Non-pigmented ciliary epithelial cell (primary cell): ENCODE results near the gene LYST.

Experiments
- DNase-seq: peaks from one replicate; pipeline ENCODE4 v3.0.0-alpha.2; 2010; ENCODE audit warnings: low read depth

LYST gene

DNA sequence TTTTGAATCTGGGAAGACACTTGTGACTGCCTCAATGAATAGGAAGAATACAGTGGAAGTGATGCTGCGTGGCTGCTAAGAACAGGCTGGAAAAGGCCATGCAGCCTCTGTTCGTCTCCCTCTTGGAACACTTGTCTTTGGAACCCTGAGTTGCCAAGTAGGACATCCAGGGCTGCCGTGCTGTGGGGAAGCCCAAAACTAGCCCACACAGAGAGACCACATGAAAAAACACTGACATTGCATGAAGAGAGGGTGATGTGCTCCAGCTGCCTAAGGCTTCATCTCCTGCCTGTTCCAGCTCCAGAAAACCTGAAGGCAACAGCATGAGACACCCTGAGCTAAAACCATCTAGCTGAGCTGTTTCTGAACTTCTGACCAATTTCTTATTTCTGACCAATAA lies 156.0 kb downstream of the LYST start:
- no peak for DNase-seq

DNA sequence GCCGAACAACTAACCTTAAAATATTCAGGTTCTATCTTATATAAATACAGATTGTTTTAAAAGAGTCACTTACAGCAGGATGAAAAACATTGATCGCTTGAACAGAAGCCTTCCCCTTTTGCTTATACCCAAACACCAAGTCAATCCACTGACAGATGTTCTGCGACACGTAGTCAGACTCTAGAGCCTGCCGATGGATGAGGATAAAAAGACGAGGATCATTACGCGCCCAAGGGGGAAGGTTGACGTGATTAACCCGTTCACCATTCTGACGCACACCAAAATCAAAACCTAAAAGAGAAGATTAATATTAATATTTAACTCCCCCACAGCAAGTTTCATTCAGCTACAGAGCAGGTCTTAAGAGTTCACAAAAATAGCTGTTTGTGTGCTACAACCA lies 157.7 kb downstream of the LYST start:
- DNase-seq, result no peak

DNA sequence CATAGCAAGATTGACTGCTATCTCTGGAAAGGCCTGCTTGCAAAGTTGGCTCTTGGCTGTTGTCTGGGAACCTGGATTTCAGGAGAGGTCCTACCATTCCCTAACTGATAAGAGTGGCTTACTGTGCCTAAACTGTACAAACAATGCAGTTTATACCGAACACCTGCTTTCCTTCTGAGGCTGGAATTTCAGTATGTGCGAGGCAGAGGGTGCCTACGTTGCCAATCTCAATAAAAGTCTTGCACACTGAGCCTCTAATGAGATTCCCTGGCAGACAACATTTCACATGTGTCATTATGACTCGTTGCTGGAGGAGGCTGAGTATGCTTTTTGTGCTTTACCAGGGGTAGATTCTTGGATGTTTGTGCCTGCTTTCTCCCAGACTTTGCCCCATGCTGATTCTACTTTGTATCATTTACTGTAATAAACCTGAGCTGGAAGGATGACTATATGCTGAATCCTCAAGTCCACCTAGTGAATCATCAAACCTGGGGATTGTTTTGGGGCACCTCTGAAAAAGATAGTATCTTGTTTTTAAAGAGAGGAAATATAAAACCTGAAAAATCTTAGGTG lies 158.2 kb downstream of the LYST start:
- no peak for DNase-seq

DNA sequence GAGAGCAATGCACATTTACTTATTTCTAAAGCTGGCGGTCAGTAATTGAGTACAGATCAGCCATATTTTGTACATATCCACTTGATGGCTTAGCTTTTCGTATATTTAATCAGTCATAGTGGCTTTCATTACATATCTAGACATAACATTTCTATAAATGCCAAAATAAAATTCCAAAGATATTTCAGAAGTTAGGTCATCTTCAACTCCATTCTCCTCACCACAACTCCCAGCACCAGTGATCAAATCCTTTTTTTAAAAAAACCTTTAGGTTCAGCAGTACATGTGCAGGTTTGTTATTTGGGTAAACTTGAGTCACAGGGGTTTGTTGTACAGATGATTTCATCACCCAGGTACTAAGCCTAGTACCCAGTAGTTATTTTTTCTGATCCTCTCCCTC lies 163.2 kb downstream of the LYST start:
- DNase-seq, result peak; percentile 48

DNA sequence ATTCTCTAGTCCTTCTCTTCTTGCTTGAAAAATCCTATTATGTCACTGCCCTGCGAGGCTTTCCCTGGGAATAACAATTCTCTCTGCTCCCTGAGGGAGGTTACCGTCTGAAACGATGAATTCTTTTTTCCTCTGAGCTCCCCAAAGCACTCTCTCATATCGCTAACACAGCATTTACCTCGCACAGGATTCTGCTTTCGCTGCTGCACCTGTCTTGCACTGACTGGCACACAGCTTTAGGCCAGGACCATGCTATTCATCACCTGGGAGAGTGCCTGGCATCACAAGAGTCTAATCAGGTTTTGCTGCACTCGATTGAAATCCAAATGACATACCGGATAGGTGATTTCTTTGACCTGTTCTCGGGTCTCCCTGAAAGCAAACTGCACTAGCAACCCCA lies 164.3 kb downstream of the LYST start:
- DNase-seq, result no peak

DNA sequence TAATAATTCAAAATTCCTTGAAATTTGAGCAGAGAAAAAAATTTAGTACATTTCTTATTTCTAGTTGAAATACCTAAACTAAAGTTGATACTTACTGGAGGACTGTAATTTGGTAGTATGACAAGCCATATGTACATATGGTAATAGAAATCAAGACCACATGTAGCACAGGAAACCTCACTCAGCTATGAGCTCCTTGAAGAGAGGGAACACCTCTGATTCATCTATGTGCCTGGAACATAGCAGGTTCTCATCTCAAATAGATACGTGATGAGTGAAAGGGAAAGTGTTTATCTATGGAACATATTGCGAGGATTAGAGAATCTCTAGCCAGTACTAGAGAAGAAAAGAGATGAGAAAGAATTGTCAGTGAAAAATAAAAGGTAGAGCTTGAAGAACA lies 169.2 kb downstream of the LYST start:
- DNase-seq, result no peak

DNA sequence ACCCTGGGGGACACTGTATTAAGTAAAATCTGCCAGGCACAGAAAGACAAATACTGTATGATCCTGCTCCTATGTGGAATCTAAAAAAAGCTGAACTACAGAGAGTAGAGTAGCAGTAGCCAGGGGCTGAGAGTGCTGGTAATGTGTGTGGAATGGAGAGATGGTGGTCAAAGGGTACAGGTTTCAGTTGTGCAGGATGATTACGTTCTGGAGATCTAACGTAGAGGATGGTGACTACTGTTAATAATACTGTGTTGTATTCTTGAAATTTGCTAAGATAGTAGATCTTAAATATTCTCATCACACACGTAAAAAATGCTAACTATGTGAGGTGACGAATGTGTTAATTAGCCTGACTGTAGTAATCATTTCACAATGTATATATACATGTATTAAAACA lies 177.3 kb downstream of the LYST start:
- DNase-seq, result no peak

DNA sequence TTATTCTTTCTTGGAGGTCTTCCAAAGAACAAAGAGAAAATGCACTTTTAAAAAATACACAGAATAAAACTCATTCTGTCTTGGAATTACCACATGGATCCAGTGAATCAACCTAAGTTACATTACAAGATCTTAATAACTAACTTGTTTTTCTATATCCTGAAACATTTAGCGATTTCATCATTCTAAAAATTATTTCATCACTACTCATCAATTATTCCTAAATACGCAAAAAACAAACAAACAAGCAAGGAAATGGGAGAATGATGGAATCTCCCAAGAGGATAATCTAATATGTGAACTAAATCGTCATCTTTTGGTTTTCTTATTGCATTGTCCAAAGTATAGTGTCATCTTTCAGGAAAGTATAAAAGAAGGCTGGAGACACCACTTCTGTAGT lies 178.6 kb downstream of the LYST start:
- no peak for DNase-seq

DNA sequence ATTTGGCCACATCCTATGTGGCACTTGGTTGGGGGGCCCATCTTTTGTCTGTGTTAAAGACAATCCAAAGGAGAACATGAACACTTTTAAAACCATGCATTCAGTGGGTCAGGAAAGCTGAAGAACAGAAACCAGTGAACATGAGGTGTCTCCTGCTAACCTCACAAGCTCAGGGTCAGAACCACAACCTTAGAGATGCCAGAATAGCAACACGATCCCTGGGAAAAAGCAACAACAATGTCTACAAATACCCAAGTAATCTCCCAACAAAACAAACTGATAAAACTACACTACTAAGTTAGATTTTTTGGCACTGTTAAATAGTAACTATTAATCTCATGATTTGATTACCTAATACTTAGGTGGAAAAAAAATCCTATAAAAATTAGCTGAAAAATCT lies 183.1 kb downstream of the LYST start:
- DNase-seq, result no peak

DNA sequence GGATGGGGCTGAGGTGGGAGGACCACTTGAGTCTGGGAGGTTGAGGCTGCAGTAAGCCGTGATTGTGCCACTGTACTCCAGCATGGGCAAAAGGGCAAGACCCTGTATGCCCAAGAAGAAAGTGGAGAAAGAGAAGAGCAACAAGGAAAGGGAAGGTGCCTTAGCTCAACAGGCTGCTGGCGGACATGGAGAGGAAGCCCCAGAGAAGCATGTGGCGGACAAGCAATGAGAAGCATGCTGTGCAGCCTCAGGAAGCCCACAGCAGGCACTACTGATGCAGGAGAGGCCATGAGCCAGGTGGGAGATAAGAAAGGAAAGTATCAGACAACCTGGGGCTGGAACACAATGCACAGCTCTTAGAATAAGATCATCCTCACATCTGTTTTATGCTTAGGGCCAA lies 184.5 kb downstream of the LYST start:
- DNase-seq, result no peak

DNA sequence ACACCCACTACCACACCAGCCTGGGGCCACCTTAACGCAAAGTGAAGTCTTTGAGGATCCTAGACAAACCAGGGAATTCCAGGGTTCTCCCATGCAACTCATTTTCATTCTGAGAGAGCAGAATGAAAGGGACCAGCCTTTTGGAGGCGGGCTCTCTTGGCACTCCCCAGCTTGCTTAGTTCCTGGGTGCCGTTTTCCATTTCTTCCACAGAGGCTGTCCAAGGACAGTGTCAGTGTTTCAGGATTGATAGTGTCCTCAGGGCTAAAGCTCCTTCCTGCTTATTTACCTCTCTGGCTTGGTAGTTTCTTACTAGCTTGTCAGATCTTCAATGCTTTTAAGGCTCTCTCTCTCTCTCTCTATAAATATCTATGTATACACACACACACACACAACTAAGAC lies 187.1 kb downstream of the LYST start:
- DNase-seq, result no peak

DNA sequence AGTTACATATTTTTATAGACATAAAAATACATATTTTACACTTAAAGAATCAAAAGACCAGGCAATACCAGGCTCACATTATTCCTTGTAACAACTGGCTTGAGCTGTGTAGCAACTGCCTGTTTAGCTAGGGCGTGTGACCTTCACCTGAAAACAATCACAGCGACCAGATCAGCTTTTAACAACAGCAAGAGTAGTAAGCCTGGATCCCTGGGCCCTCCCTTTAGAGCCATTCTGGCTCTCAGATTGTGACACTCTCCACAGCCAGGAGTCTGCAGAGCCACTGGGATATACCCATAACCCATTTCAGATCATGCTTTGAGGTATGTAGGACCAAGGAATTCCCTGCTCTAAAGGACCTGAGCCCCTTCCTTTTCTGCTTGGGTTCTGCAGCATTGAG lies 187.7 kb downstream of the LYST start:
- no peak for DNase-seq

DNA sequence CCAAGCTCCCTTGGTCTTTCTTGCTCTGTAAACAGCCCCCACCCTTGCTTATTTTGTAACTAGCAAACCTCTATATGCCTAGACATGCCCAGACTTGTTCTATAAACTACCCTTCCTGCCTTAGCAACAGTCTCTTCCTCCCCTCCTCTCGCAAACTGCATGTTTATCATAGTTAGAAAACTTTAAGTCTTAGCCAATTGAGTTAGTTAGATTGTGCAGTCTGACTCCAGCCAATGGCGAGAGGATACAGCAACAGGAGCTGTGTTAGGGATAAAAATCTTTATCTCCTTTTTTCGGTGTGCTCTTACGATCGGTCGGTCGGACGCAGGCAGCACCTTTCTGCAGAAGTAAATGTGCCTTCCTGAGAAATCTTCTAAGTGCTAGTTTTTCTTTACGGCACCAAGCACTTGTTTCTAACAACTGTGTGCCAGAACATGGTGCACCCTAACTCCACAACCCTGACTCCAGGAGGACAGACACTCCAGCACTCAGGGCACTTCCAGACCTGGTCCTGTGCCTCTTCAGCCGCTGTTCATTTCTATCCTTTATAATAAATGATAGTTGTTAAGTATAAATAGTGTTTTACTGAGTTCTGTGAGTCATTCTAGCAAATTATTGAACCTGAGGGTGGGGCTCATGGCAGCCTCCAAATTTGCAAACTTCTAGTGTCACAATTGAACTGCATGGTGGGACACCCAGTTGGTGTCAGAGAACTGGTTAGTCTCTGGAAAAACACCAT lies 191.4 kb downstream of the LYST start:
- no peak for DNase-seq

DNA sequence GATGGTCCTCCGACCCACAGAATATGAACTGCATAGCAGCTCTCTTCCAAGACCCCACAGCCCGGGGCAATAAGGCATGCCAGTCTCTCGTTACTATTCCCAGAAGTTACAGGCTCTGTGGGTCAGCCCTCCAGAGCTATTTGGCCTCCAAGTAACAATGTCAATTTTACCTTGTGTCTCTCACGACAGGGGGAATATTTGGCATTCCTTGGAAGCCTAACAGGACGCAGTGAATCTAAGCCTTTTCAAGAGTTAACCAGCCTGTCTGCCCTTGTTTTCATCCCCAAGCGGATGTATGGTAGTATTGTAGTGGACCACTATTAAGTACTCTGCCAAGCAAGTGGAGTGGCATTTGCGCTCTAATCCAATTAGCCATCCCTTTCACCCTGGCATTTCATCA lies 192.7 kb downstream of the LYST start:
- no peak for DNase-seq

DNA sequence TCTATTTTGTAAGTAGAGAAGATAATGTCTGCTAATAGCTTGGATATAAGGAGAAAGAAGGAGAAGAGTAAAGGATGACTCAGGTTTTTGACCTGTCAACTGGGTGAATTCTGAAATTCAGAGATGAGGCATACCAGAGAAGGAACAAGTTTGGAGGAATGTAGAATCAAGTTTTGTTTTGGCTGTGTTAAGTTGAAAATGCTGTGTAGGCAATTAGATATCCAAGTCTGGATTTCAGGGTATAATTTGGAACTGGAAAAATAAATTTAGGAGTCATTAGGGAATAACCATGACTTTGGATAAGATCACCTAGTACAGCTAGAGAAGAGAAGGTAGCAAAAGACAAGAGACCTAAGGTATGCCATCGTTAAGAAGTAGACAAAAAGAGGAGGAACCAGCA lies 194.7 kb downstream of the LYST start:
- no peak for DNase-seq

DNA sequence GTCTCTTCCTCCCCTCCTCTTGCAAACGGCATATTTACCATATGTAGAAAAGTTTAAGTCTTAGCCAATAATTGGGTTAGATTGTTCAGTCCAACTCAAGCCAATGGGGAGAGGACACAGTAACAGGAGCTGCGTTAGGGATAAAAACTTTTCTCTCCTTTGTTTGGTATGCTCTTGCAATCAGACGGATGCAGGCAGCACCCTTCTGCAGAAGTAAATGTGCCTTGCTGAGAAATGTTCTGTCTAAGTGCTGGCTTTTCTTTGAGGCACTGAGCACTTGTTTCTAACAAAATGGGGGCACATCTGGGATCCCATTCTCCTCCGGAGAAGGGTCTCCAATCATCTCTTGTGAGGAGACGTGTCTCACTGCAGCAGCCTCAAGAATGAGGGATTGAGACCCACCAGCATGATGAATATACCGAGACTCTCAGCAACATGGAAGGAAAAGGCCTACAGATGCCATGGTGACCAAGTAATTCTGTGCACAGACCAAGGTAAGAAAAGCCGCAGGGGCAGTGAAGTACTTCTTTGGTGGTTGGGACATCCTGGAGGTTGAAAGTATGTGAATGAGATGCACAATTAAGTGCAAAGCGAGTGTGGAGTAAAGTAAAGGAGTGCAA lies 196.4 kb downstream of the LYST start:
- DNase-seq, result no peak

DNA sequence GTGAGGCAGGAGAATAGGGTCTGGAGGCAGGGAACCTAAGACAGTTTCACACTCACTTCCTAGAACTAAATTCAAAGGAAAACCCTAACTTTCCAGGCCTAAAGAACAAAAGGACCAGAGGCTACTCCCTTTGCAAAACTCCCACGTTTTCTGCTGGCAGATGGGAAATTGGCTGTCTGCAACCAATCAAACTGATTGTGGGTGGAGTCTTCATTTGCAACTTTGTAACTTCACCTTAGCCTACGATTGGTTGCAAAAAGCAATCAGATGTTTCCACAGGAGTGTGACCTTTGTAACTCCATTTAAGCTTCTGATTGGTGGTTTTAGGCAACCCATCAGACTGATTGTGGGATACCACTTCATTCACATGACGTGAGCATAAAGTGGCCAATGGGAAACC lies 197.4 kb downstream of the LYST start:
- DNase-seq, result no peak

DNA sequence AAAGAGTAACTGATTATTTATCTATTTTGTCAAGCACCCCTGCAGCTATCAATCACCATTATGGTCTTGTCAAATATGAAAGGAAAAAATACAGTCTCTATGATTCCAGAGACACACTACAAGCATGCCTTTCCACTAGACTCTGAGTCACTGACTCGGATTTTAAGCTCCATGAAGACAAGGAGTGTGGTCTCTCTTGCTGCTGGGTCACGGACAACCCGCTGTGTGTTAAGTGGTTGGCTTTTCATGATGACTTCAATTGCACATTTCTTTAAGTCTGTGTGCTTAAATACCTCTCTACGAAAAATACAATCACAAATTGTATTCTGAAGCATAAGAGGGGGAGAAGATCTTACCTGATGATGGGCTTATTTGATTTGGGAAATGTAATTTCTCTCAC lies 203.1 kb downstream of the LYST start:
- no peak for DNase-seq

DNA sequence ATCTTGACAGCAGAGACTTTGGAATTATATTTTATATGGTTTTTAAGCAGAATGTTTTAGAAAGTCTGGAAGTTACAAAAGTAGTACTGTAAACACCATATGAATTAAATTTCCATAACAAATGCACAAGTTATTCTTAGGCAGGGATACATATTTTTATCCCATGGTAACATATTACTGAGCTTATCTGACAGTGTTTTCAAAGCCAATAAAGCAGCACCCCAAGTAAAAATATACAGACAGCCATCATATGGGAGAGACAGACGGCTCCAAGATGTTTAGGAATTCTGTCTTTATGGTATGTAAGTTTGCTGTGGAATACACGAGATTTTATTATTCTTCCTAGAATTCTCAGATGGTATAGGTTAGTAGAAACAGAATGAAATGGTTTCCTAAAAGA lies 205.1 kb downstream of the LYST start:
- no peak for DNase-seq

DNA sequence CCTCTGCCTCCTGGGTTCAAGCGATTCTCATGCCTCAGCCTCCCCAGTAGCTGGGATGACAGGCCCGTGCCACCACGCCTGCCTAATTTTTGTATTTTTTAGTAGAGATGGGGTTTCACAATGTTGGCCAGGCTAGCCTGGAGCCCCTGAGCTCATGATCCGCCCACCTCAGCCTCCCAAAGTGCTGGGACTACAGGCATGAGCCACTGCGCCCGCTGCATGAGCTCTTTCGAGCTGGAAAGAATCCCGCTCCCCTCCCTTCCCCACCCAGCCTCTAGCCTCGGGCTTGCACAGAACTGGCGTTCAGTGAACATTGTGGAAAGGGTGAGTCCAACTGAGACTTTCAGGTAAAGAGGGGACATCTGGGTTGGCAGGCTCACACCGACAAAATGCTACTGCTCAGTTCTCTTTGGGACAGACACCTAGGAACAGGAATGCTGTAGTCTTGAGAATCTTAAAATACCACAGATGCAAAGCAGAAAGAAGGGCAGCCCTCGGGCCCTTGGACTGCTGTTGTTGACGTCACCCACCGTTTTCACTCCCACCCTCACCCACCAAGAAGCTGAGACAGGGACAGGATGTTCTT lies 207.4 kb downstream of the LYST start:
- DNase-seq, result no peak

DNA sequence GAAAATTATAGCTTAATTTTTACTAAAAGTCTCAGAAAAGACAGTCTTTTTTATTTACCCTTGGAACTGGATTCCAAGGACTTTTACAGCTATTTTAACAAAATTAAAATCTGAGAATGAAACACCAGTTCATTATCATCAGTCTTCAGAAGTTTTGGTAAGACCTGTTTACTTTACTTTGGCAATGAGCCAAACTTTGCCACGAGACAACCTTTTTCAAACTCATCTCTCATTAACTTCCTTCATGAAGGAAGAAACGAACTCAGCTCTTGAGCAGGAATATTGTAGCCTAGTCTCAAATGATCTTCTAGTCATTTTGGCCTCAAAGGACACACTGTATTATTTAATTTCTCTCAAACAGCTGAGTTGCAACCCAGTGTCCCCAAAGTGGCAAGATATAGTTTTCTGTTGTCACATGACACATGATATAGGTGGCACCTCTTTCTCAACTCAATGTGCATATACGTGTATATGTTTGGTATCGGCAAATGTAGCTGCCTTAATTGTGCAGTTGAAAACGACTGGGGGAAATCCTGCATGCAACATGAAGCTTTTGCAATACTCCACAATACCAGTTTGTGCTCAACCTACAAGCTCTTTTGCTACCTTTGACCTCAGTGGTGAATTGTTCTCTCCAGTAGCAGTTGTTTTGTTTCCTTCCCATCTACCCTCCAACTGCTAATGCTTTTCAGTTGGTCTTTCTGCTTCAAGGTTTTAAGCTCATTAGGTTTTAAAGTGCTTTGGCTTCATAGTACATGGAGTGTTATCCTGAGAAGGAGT lies 208.8 kb downstream of the LYST start:
- DNase-seq, result no peak

DNA sequence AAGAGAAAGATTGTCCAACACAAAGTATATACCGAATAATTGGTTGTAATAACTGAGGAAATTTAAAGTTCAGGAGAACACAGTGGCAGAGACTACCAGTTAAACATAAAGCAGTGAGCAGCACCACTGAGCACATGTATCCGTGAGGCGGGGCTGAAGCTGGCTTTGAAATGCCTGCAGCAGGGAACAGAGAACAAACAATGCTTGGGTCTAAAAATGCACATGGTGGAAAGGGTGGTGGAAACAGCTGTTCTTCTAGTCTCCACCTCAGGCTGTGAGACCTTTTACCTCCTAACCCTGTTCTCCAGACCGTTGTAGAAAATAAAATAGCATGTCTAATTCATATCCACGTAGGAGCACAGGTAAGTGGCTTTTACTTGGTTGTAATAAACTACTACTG lies 209.4 kb downstream of the LYST start:
- DNase-seq, result no peak

DNA sequence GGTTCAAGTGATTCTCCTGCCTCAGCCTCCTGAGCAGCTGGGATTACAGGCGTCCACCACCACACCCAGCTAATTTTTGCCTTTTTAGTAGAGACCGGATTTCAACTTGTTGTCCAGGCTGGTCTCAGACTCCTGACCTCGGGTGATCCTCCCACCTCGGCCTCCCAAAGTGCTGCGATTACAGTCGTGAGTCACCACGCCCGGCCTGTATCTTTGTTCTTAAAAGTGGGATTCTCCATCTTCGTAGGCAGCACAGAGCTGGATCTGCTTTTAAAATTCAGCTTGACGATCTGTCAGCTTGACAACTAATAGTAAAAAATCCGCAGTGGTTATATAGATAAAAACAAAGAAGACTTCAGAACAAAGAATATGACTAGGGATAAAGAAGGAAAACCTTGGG lies 214.3 kb downstream of the LYST start:
- DNase-seq, result no peak
